Lower leg skin (tissue), 4 donors: ENCODE results near the gene GNG7. TPM values are rescaled to one million over a fixed set of nuclear protein-coding genes. Genes with fewer than 3 reads are reported as not detected.
A peak's percentile ranks its signal among the peaks of the same experiment; 100 is the strongest.

Experiments used
- DNase-seq, 2 donors: peaks; one replicate each; pipeline ENCODE4 v3.0.0-alpha.2; 2019; ENCODE audit warnings: low spot score in 2 of 2
- H3K4me3 ChIP-seq: fragments of 200-600 bp; sonication (generic); 2 replicates; pipeline ENCODE4 v1.5.1; 2017; ENCODE audit warnings: mild to moderate bottlenecking, low read depth; ENCODE audit not compliant: poor library complexity, severe bottlenecking
- POLR2A ChIP-seq, 2 donors: fragments of 450-650 bp; IDR thresholded peaks; one replicate each; pipeline ENCODE4 v1.6.1; 2016 to 2017; ENCODE audit warnings: antibody characterized with exemption in 2 of 2, mild to moderate bottlenecking in 1 of 2, moderate library complexity in 1 of 2
- WGBS, 2 donors: methylation state at CpG; one replicate each; pipeline ENCODE4 v1.1.5; 2018; 5-methylcytosine and 5-hydroxymethylcytosine counted together
- intact Hi-C: fragments of 100-400 bp; cut with DNase I; formaldehyde crosslinking; loops from one replicate; pipeline ENCODE4 v1.15.0; 2023; ENCODE audit warnings: low total_unique reads
- total RNA-seq, 4 donors: library from RNA; depleted of rRNA; stranded (reverse); fragments of >200 nt; gene quantifications; one replicate each; pipeline ENCODE4 v1.1.0, GENCODE V29; 2016
- TF ChIP-seq, protein P1 (sequence below), 3 donors: fragments of 450-650 bp; IDR thresholded peaks; one replicate each; pipeline ENCODE4 v1.5.1; 2016; ENCODE audit warnings: antibody characterized with exemption in 3 of 3, mild to moderate bottlenecking in 3 of 3, moderate library complexity in 2 of 3

Gene GNG7
- total RNA-seq, 4 donors from 2014 or later, result 0.59 to 3.4 (median 2.4) TPM

DNA sequence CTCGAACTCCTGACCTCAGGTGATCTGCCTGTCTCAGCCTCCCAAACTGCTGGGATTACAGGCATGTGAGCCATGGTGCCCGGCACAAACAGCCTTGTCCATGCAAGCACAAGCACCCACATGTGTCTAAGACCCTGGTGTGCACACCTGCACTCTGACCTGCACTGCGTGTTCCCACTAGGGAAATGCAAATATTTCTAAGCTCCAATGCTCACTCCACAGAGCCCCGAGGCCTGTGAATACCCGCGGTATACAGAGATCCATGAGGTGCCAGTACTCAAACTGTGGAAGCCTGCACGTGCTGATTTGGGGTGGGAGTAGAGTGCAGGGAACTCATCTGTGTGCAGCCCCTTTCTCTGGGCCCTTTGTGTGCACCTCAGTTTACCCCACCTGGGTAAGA lies 211.8 kb downstream of the GNG7 start:
- intact Hi-C loops, result no loop called here
- WGBS, 2 donors, result 46 to 56% methylated on average over 7 of the region's 7 CpGs

DNA sequence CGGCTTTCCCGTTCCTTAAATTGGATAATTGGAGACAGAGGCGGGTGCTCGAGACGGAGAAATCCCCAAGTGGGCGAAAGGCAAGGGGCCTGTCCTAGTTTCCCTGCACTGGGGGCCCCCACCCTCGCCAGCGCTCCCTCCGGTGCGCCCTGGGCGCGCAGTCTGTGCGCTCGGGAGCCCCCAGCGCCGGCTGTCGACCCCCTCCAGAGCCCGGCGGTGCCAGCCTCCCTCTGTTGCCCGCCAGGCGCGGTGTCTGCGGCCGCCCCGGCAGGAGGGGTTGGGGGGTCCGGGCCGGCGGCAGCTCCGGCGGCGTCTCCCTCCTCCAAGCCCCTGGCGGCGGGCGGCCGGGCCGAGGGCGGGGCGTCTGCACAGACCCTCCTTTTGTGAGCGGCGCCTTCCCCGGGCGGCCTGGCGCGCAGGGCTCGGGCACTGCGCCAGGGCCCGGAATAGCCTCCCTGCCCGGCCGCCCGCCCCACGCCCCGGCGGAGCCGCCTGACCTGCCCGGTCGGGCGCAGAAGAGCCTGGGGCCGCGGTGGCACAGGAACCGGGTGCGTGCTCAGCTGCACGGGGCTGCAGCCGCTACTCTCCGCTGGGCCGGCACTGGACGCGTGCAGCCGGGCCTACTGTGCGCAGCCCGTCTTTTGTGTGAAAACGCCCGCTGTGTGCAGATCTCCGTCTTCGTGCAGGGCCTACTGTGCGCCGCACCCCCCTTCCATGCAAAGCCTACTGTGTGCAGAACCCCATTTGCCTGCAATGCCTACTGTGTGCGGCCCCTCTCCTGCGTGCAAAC lies 213.4 kb downstream of the GNG7 start:
- peak overlapping the region; percentile 15 for H3K4me3 ChIP-seq
- TF ChIP-seq, protein P1, sequence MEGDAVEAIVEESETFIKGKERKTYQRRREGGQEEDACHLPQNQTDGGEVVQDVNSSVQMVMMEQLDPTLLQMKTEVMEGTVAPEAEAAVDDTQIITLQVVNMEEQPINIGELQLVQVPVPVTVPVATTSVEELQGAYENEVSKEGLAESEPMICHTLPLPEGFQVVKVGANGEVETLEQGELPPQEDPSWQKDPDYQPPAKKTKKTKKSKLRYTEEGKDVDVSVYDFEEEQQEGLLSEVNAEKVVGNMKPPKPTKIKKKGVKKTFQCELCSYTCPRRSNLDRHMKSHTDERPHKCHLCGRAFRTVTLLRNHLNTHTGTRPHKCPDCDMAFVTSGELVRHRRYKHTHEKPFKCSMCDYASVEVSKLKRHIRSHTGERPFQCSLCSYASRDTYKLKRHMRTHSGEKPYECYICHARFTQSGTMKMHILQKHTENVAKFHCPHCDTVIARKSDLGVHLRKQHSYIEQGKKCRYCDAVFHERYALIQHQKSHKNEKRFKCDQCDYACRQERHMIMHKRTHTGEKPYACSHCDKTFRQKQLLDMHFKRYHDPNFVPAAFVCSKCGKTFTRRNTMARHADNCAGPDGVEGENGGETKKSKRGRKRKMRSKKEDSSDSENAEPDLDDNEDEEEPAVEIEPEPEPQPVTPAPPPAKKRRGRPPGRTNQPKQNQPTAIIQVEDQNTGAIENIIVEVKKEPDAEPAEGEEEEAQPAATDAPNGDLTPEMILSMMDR (IDR thresholded peaks at IDR 0.05), result no peak
- TF ChIP-seq POLR2A (IDR thresholded peaks at IDR 0.05), result no peak
- 4 to 5% methylated on average over 31 to 33 of the region's 78 CpGs for WGBS, 2 donors
- intact Hi-C loops, result no loop called here
- DNase-seq, result no peak

More for the DNA sequence above, 211.8 kb downstream of the GNG7 start:
- DNase-seq, result no peak
- no peak overlapping the region for H3K4me3 ChIP-seq
- TF ChIP-seq, protein P1 (IDR thresholded peaks at IDR 0.05), result no peak
- no peak for TF ChIP-seq POLR2A (IDR thresholded peaks at IDR 0.05)

DNA sequence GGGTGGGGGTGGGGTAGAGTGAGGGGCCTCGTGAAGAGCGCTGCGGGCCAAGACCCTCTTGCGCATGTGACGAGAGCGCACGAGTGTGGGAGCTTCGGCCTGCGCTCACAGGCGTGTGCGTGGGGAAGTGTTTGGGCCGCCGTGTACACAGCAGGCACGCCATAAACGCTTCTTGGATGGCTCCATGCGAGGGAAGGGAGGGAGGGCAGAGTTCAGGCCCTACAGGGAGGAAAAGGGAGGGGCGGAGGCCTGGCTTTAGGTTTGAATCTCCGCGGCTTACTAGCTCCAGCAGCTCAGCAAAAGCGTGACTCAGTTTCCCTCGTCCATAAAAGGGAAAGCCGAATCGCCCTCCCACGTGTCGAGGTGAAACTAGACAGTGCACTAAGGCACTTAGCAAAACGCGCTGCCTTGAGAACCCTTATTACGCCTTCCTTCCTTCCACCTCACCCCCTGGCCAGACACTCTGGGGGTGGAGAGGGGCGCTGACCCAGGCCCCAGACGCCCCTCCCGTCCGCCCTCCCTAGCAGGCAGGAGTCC lies 214.0 kb downstream of the GNG7 start:
- intact Hi-C loops, result no loop called here
- WGBS, 2 donors, result 4 to 8% methylated on average over 31 to 32 of the region's 32 CpGs
- peak overlapping the region; percentile 15 for H3K4me3 ChIP-seq
- DNase-seq, result no peak
- TF ChIP-seq POLR2A (IDR thresholded peaks at IDR 0.05), result no peak
- TF ChIP-seq, protein P1 (IDR thresholded peaks at IDR 0.05), result no peak

DNA sequence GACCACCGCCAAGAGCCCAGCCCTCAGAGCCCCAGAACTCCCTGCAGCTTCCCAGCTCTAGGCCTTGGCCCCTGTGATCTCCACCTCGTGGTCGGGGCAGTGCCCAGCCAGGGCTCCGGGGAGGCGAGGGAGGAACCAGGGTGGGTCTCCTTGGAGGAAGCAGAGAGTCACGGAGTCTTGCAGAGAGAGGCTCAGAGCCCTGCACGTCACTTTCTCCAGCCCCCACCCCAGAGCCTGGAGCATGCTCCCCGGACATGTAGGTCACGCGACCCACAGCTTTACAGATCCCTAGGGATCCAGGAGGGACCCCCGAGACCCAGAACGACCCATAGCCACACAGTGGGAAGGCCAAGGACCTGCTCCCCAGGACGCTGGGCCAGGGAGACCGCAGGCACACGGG lies 214.7 kb downstream of the GNG7 start:
- 25 to 39% methylated on average over 12 to 15 of the region's 15 CpGs for WGBS, 2 donors
- H3K4me3 ChIP-seq, result no peak overlapping the region
- TF ChIP-seq, protein P1 (IDR thresholded peaks at IDR 0.05), result no peak
- no peak for TF ChIP-seq POLR2A (IDR thresholded peaks at IDR 0.05)
- intact Hi-C loops, result no loop called here
- DNase-seq, result no peak

DNA sequence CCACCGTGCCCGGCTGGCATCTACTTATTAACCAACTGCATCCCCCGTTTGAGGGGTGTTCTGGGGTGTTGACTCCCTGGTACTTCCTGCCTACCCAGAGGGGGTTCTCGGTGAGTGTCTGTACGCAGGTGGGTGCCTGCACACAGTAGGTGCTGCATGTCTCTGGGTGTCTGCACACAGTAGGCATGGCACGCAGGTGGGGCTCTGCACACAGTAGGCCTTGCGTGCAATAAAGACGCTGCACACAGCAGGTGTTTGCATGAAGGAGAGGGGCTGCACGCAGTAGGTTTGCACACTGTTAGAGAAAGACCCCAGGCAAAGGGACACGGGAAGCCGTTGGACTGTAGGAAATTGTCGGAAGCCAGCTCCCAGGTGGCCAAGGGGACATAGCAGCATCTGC lies 215.4 kb downstream of the GNG7 start:
- WGBS, 2 donors, result 91 to 94% methylated on average over 9 to 12 of the region's 12 CpGs
- no peak for TF ChIP-seq POLR2A (IDR thresholded peaks at IDR 0.05)
- TF ChIP-seq, protein P1 (IDR thresholded peaks at IDR 0.05), result no peak
- no peak for DNase-seq
- H3K4me3 ChIP-seq, result no peak overlapping the region
- intact Hi-C loops, result no loop called here
